ENCODE data around the gene STRN4. TPM values are rescaled to one million over a fixed set of nuclear protein-coding genes. Genes with fewer than 3 reads are reported as not detected.
"Not testable (repeated sequence)": the region's sequence is repeated elsewhere in the genome, so short reads cannot be mapped to it uniquely, and the experiment has no call there.

The STRN4 gene
- total RNA-seq, 1 donor from 2014 or later: 69.1 TPM

GRCh38 chr19:46776927-46777911 is 31.0 kb upstream of the STRN4 start:
- ATAC-seq (no peak), DNase-seq (no peak)
- Histone ChIP-seq H3K9me3 (no peaks in the 10 kb centered on the region), H3K4me1 (peaks cover 5% of the 10 kb centered on the region), H3K4me3 (no peak overlapping the region), H3K27ac (peak overlapping the region; percentile 13), H3K27me3 (ENCODE audit: low read depth) (no peaks in the 10 kb centered on the region), H3K36me3 (peaks cover 79% of the 10 kb centered on the region)
- TF ChIP-seq, protein P1, sequence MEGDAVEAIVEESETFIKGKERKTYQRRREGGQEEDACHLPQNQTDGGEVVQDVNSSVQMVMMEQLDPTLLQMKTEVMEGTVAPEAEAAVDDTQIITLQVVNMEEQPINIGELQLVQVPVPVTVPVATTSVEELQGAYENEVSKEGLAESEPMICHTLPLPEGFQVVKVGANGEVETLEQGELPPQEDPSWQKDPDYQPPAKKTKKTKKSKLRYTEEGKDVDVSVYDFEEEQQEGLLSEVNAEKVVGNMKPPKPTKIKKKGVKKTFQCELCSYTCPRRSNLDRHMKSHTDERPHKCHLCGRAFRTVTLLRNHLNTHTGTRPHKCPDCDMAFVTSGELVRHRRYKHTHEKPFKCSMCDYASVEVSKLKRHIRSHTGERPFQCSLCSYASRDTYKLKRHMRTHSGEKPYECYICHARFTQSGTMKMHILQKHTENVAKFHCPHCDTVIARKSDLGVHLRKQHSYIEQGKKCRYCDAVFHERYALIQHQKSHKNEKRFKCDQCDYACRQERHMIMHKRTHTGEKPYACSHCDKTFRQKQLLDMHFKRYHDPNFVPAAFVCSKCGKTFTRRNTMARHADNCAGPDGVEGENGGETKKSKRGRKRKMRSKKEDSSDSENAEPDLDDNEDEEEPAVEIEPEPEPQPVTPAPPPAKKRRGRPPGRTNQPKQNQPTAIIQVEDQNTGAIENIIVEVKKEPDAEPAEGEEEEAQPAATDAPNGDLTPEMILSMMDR (IDR thresholded peaks at IDR 0.05): no peak
- intact Hi-C loops (cut with DNase I): no loop called here

DNA sequence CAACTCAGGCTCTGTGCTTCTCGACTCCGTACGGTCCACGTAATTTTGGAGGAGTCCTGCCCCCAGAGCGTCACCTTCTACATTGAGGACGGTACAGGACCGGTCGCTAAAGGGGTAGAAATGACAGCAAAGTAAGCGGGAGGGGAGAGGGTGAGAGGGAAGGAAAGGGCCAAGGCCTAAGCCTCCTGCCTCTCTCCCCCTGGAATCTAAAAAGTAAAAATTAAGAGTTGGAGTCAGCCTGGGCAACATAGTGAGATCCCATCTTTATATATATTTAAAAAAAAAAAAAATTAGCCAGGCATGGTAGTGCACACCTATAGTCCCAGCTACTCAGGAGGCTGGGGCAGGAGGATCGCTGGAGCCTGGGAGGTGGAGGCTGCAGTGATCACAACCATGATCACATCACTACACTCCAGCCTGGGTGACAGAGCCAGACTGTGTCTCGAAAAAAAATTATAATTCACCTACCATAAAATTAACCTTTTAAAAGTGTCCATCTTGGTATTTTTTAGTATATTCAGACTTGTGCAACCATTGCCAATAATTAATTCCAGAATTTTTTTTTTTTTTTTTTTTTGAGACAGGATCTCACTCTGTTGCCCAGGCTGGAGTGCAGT is 29.5 kb upstream of the STRN4 start:
- H3K9me3 ChIP-seq: no peaks in the 10 kb centered on the region
- no peak overlapping the region for H3K4me3 ChIP-seq
- no peak overlapping the region for H3K27ac ChIP-seq
- peaks cover 64% of the 10 kb centered on the region for H3K36me3 ChIP-seq
- DNase-seq: no peak
- H3K27me3 ChIP-seq (ENCODE audit: low read depth): no peaks in the 10 kb centered on the region
- ATAC-seq: no peak
- TF ChIP-seq, protein P1 (IDR thresholded peaks at IDR 0.05): no peak
- H3K4me1 ChIP-seq: peaks cover 5% of the 10 kb centered on the region
- intact Hi-C loops (cut with DNase I): no loop called here

DNA sequence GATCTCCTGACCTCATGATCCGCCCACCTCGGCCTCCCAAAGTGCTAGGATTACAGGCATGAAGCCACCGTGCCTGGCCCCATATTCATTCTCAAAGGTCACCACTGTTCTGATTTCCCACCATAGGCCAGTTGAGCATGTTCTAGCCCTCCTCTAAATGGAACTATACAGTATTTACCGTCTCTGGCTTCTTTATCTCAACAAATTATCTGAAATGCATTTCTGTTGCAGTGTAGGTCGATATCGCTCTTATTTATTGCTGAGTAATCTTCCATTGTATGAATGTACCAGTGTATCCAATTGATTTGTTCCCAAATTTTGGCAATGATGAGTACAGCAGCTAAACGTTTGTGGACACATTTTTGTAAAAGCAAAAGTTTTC is 26.8 kb upstream of the STRN4 start:
- no peak for DNase-seq
- no peaks in the 10 kb centered on the region for H3K27me3 ChIP-seq (ENCODE audit: low read depth)
- intact Hi-C loops (cut with DNase I): no loop called here
- no peak overlapping the region for H3K4me3 ChIP-seq
- no peak overlapping the region for H3K27ac ChIP-seq
- no peaks in the 10 kb centered on the region for H3K4me1 ChIP-seq
- no peaks in the 10 kb centered on the region for H3K9me3 ChIP-seq
- TF ChIP-seq, protein P1 (IDR thresholded peaks at IDR 0.05): no peak
- ATAC-seq: no peak
- peaks cover 37% of the 10 kb centered on the region for H3K36me3 ChIP-seq

- H3K27ac ChIP-seq: no peak overlapping the region
- no peaks in the 10 kb centered on the region for H3K9me3 ChIP-seq
- TF ChIP-seq, protein P1 (IDR thresholded peaks at IDR 0.05): no peak
- ATAC-seq: peak; percentile 85 to 91
- DNase-seq: no peak
- H3K36me3 ChIP-seq: peaks cover 34% of the 10 kb centered on the region
- intact Hi-C loops (cut with DNase I): no loop called here
- H3K4me1 ChIP-seq: no peaks in the 10 kb centered on the region
- H3K27me3 ChIP-seq (ENCODE audit: low read depth): no peaks in the 10 kb centered on the region
- no peak overlapping the region for H3K4me3 ChIP-seq
Observed at GRCh38 chr19:46772170-46773017, 26.1 kb upstream of the STRN4 start.

DNA sequence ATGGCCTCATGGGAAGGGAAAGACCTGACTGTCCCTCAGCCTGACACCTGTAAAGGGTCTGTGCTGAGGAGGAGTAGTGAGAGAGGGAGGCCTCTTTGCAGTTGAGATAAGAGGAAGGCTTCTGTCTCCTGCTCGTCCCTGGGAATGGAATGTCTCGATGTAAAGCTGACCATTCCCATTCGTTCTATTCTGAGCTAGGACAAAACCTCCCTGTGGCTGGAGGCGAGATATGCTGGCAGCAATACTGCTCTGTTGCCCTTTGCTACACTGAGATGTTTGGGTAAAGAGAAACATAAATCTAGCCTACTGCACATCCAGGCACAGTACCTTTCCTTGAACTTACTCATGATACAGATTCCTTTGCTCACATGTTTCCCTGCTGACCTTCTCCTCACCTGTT is 22.5 kb upstream of the STRN4 start:
- intact Hi-C loops (cut with DNase I): loop anchor here (10.0 kb wide), 1 partner anchor 66 kb away; no protein-coding TSS in a partner anchor
- H3K4me1 ChIP-seq; H3K4me3 ChIP-seq; H3K27me3 ChIP-seq (ENCODE audit: low read depth); H3K9me3 ChIP-seq; DNase-seq; H3K27ac ChIP-seq; ATAC-seq; H3K36me3 ChIP-seq: not testable (repeated sequence)
